Peyer's patch (tissue), 4 donors: ENCODE results near the gene IMPA2.

Experiments
- POLR2A ChIP-seq, 2 donors: fragments of 450-650 bp; IDR thresholded peaks; one replicate each; pipeline ENCODE4 v1.5.1; 2017; ENCODE audit warnings: antibody characterized with exemption in 2 of 2, mild to moderate bottlenecking in 2 of 2, moderate library complexity in 2 of 2
- TF ChIP-seq, protein P1 (sequence below), 6 experiments: fragments of 450-650 bp in 4 of 6; fragments of 200-600 bp in 2 of 6; sonication (generic) in 1 of 6; IDR thresholded peaks; one replicate each; pipeline ENCODE4 v1.5.1; 2017 to 2019; ENCODE audit warnings: antibody characterized with exemption in 6 of 6, mild to moderate bottlenecking in 3 of 6, moderate library complexity in 1 of 6

DNA sequence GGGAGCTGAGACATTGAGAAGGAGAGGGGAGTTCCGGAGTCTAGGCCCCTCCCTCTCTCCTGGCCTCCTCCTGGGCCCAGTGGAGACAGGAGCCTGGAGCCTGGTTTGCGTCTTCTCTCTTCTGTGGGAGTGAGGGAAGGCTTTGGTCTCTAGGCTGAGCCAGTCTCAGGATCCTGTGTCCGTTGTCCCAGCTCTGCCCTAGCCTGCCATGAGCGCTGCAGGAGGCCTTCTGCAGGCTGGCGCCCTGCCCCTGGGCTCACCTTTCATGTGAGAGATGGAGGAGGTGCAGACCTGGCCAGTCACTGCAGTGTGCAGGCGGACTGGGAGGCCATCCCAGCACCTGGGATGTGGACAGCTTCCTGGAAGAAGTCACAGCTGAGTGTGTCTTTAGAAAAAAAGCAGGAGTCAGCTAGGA, 8.7 kb downstream of the IMPA2 start:
- TF ChIP-seq, protein P1, sequence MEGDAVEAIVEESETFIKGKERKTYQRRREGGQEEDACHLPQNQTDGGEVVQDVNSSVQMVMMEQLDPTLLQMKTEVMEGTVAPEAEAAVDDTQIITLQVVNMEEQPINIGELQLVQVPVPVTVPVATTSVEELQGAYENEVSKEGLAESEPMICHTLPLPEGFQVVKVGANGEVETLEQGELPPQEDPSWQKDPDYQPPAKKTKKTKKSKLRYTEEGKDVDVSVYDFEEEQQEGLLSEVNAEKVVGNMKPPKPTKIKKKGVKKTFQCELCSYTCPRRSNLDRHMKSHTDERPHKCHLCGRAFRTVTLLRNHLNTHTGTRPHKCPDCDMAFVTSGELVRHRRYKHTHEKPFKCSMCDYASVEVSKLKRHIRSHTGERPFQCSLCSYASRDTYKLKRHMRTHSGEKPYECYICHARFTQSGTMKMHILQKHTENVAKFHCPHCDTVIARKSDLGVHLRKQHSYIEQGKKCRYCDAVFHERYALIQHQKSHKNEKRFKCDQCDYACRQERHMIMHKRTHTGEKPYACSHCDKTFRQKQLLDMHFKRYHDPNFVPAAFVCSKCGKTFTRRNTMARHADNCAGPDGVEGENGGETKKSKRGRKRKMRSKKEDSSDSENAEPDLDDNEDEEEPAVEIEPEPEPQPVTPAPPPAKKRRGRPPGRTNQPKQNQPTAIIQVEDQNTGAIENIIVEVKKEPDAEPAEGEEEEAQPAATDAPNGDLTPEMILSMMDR (IDR thresholded peaks at IDR 0.05): no peak
- TF ChIP-seq POLR2A (IDR thresholded peaks at IDR 0.05): no peak
